GM12873 (cell line): Measurements from ENCODE around the gene MYH14.

ENCODE experiments used
- TF ChIP-seq, protein P1 (sequence below): IDR thresholded peaks from 2 replicates; pipeline ENCODE4 v1.5.1; 2012; ENCODE audit warnings: low read depth, mild to moderate bottlenecking, moderate library complexity, low read length, control low read depth; ENCODE audit not compliant: insufficient read depth; ENCODE audit errors: missing control alignments

Gene MYH14

DNA sequence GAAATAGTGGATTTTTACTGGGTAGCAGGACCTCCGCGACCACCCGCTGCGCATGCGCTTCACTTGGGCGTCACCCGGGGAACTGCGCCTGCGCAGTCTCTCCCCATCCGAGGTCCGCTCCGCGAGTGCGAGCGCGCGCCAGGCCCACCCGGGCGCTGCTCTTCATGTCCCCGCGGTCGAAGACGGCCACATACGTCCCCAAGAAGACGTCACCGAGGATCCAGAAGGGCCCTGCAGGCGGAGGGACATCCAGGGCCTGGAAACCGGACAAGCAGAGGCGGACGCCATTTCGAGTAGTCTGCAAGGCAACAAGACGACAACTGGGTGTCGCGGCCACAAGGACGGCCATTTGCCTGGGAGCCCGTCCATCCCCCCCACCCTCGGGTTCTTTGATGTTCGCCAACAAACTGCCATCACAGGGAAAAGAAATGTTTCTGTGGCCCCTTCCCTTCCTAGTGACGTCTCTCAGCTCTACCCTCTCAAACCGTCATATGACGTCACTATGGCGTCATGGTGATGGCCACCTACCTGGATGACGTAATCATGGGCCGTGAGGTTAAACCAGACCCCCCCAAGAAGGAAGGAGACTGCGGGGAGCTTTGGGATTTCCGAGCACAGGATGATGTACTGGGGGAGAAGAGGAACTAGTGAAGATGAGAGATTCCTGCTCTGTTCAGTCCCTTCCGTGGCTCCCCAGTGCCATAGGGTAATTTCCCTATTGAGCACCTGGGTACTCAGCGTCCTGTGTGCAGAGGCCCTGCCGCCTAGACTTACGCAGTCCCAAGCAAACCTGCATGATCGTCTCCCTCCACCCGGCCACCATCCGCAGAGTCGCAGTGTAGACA is 155.3 kb downstream of the MYH14 start:
- TF ChIP-seq, protein P1, sequence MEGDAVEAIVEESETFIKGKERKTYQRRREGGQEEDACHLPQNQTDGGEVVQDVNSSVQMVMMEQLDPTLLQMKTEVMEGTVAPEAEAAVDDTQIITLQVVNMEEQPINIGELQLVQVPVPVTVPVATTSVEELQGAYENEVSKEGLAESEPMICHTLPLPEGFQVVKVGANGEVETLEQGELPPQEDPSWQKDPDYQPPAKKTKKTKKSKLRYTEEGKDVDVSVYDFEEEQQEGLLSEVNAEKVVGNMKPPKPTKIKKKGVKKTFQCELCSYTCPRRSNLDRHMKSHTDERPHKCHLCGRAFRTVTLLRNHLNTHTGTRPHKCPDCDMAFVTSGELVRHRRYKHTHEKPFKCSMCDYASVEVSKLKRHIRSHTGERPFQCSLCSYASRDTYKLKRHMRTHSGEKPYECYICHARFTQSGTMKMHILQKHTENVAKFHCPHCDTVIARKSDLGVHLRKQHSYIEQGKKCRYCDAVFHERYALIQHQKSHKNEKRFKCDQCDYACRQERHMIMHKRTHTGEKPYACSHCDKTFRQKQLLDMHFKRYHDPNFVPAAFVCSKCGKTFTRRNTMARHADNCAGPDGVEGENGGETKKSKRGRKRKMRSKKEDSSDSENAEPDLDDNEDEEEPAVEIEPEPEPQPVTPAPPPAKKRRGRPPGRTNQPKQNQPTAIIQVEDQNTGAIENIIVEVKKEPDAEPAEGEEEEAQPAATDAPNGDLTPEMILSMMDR: no peak

DNA sequence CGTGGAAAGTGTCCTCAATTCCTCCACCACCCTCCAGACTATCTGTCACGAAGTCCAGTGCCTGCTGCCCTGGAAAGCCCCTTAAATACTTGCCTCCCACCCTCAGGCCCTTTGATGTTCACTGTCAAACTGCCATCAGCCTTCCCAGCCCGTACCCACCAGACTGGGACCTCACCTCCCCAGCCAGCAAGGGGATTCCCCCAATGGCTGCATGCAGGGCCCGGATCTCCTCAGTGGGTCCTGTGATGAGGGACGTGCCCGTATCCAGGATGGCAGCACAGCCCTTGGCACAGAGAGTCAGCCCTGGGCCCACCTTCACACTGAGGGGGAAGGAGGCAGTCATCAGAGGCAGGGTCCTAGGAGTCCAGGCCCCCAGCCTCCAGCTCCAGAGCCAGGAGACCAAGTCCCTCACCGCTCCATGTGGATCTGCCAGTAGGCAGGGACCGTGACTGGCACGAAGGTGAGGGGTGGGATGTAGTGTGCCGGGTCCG is 156.0 kb downstream of the MYH14 start:
- TF ChIP-seq, protein P1: no peak
